ENCODE results near the gene ITGAL. TPM values are rescaled to one million over a fixed set of nuclear protein-coding genes. Genes with fewer than 3 reads are reported as not detected.

The ITGAL gene
- total RNA-seq, 1 donor from 2014 or later: not detected

DNA sequence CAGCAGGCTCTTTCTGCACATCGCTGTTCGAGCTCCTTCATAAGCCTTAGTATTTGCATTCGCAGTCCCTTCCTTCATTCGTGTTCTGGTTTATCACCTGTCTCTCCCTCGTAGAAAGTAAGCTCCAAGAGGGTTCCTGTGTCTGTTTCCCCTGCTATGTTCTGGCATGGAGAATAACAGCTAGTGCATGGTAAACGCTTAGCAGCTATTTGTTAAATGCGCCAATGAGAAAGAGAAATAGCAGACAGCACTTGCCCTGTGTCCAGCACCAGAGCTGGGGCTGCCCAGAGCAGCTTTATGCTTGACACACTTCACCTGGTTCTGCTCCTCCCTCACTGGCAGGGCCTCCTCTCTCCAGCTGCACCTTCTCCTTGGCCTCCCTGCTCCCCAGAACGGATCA lies 93.4 kb downstream of the ITGAL start:
- peaks cover 12% of the 10 kb centered on the region for H3K27me3 Mint-ChIP-seq (ENCODE audit: unreplicated experiment)
- peak overlapping the region; percentile 97 for H3K27ac Mint-ChIP-seq (ENCODE audit: unreplicated experiment)
- no peaks in the 10 kb centered on the region for H3K36me3 Mint-ChIP-seq (ENCODE audit: unreplicated experiment)
- peaks cover 18% of the 10 kb centered on the region for H3K9me3 Mint-ChIP-seq (ENCODE audit: unreplicated experiment)
- peak overlapping the region; percentile 76 for H3K4me3 Mint-ChIP-seq (ENCODE audit: unreplicated experiment)
- TF ChIP-seq, protein P1, sequence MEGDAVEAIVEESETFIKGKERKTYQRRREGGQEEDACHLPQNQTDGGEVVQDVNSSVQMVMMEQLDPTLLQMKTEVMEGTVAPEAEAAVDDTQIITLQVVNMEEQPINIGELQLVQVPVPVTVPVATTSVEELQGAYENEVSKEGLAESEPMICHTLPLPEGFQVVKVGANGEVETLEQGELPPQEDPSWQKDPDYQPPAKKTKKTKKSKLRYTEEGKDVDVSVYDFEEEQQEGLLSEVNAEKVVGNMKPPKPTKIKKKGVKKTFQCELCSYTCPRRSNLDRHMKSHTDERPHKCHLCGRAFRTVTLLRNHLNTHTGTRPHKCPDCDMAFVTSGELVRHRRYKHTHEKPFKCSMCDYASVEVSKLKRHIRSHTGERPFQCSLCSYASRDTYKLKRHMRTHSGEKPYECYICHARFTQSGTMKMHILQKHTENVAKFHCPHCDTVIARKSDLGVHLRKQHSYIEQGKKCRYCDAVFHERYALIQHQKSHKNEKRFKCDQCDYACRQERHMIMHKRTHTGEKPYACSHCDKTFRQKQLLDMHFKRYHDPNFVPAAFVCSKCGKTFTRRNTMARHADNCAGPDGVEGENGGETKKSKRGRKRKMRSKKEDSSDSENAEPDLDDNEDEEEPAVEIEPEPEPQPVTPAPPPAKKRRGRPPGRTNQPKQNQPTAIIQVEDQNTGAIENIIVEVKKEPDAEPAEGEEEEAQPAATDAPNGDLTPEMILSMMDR (IDR thresholded peaks at IDR 0.05; ENCODE audit: partially characterized antibody, unreplicated experiment): no peak
- DNase-seq: no peak
- H3K4me1 Mint-ChIP-seq (ENCODE audit: low read depth, unreplicated experiment): peaks cover 28% of the 10 kb centered on the region

DNA sequence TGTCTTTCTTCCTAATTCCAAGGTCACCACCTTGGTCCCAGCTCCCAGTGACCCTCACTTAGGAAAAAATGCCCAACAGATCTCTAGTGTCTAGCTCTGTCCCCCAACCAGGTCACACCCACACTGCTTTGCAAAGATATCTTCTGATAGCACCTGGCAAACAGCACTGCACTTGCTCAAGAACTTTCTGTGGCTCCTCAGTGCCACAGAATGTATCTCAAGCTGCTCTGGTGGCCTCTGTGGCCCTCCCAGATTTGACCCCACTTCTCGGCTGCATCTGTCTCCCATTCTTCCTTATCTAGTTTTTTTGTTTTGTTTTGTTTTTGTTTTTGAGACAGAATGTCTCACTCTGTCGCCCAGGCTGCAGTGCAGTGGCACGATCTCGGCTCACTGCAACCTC lies 94.0 kb downstream of the ITGAL start:
- Mint-ChIP-seq H3K27me3 (ENCODE audit: unreplicated experiment) (peaks cover 14% of the 10 kb centered on the region), H3K4me3 (ENCODE audit: unreplicated experiment) (peak overlapping the region; percentile 34), H3K36me3 (ENCODE audit: unreplicated experiment) (no peaks in the 10 kb centered on the region), H3K27ac (ENCODE audit: unreplicated experiment) (peak overlapping the region; percentile 97), H3K4me1 (ENCODE audit: low read depth, unreplicated experiment) (peaks cover 26% of the 10 kb centered on the region), H3K9me3 (ENCODE audit: unreplicated experiment) (peaks cover 16% of the 10 kb centered on the region)
- TF ChIP-seq, protein P1 (IDR thresholded peaks at IDR 0.05; ENCODE audit: partially characterized antibody, unreplicated experiment): no peak
- DNase-seq: no peak

- peak overlapping the region; percentile 97 for H3K27ac Mint-ChIP-seq (ENCODE audit: unreplicated experiment)
- TF ChIP-seq, protein P1 (IDR thresholded peaks at IDR 0.05; ENCODE audit: partially characterized antibody, unreplicated experiment): no peak
- peak overlapping the region; percentile 30 for H3K4me3 Mint-ChIP-seq (ENCODE audit: unreplicated experiment)
- DNase-seq: no peak
- H3K36me3 Mint-ChIP-seq (ENCODE audit: unreplicated experiment): no peaks in the 10 kb centered on the region
- peaks cover 14% of the 10 kb centered on the region for H3K27me3 Mint-ChIP-seq (ENCODE audit: unreplicated experiment)
- H3K4me1 Mint-ChIP-seq (ENCODE audit: low read depth, unreplicated experiment): peaks cover 29% of the 10 kb centered on the region
- H3K9me3 Mint-ChIP-seq (ENCODE audit: unreplicated experiment): peaks cover 16% of the 10 kb centered on the region
Observed at GRCh38 chr16:30567160-30567990, 94.8 kb downstream of the ITGAL start.

- no peak for DNase-seq
- Mint-ChIP-seq H3K27ac (ENCODE audit: unreplicated experiment) (no peak overlapping the region), H3K4me3 (ENCODE audit: unreplicated experiment) (peak overlapping the region; percentile 30), H3K9me3 (ENCODE audit: unreplicated experiment) (peaks cover 16% of the 10 kb centered on the region), H3K27me3 (ENCODE audit: unreplicated experiment) (peaks cover 12% of the 10 kb centered on the region), H3K4me1 (ENCODE audit: low read depth, unreplicated experiment) (peaks cover 29% of the 10 kb centered on the region), H3K36me3 (ENCODE audit: unreplicated experiment) (no peaks in the 10 kb centered on the region)
- TF ChIP-seq, protein P1 (IDR thresholded peaks at IDR 0.05; ENCODE audit: partially characterized antibody, unreplicated experiment): no peak
Observed at GRCh38 chr16:30567991-30568638, 95.6 kb downstream of the ITGAL start.

DNA sequence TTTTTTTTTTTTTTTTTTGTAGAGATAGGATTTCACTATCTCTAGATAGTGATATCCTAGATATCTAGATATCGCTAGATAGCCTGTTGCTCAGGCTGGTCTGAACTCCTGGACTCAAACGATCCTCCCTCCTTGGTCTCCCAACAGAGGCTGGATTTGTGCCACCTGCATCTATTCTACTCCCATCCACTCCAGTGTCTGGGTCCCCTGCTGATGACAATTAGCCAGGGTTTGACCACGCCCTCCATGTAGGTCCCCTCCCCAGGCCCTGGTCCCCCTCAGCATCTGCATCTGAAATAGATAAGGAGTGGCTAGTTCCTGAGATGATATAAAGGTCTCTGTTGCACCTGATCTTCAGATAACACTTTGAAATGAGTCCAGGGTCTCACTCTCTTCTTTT lies 96.7 kb downstream of the ITGAL start:
- H3K4me3 Mint-ChIP-seq (ENCODE audit: unreplicated experiment): no peak overlapping the region
- TF ChIP-seq, protein P1 (IDR thresholded peaks at IDR 0.05; ENCODE audit: partially characterized antibody, unreplicated experiment): no peak
- peaks cover 29% of the 10 kb centered on the region for H3K4me1 Mint-ChIP-seq (ENCODE audit: low read depth, unreplicated experiment)
- H3K9me3 Mint-ChIP-seq (ENCODE audit: unreplicated experiment): peaks cover 21% of the 10 kb centered on the region
- no peaks in the 10 kb centered on the region for H3K36me3 Mint-ChIP-seq (ENCODE audit: unreplicated experiment)
- peaks cover 12% of the 10 kb centered on the region for H3K27me3 Mint-ChIP-seq (ENCODE audit: unreplicated experiment)
- no peak overlapping the region for H3K27ac Mint-ChIP-seq (ENCODE audit: unreplicated experiment)
- DNase-seq: no peak
